Smooth muscle cell (in vitro differentiated cells): ENCODE data around the gene PLAC1. TPM values are rescaled to one million over a fixed set of nuclear protein-coding genes. Genes with fewer than 3 reads are reported as not detected.

Source experiments
- DNase-seq: peaks from one replicate; lab custom pipeline; 2025; ENCODE audit not compliant: unreplicated experiment; lab: John Stamatoyannopoulos, UW
- H2AFZ ChIP-seq: fragments of 200-600 bp; sonication (generic); 2 replicates; pipeline ENCODE4 v1.6.0; 2016; ENCODE audit warnings: antibody characterized with exemption, low read depth, mild to moderate bottlenecking
- H3F3A ChIP-seq: fragments of 200-600 bp; sonication (generic); 2 replicates; pipeline ENCODE4 v1.6.0; 2017; ENCODE audit warnings: antibody characterized with exemption, low read depth
- H3K27ac ChIP-seq: fragments of 200-600 bp; sonication (generic); 2 replicates; pipeline ENCODE4 v1.5.1; 2016; ENCODE audit warnings: low read depth, mild to moderate bottlenecking
- H3K27me3 ChIP-seq: fragments of 200-600 bp; sonication (generic); 2 replicates; pipeline ENCODE4 v1.6.1; 2016; ENCODE audit warnings: low read depth, mild to moderate bottlenecking
- H3K36me3 ChIP-seq: fragments of 200-600 bp; sonication (generic); 2 replicates; pipeline ENCODE4 v1.5.1; 2016; ENCODE audit warnings: low read depth
- H3K4me1 ChIP-seq: fragments of 200-600 bp; sonication (generic); 2 replicates; pipeline ENCODE4 v1.5.1; 2016; ENCODE audit warnings: low read depth
- H3K4me2 ChIP-seq: fragments of 200-600 bp; sonication (generic); 2 replicates; pipeline ENCODE4 v1.6.0; 2016; ENCODE audit warnings: mild to moderate bottlenecking
- H3K4me3 ChIP-seq: fragments of 200-600 bp; sonication (generic); 2 replicates; pipeline ENCODE4 v1.5.1; 2016; ENCODE audit warnings: mild to moderate bottlenecking
- H3K79me2 ChIP-seq: fragments of 200-600 bp; sonication (generic); 2 replicates; pipeline ENCODE4 v1.6.0; 2016; ENCODE audit warnings: low read depth, mild to moderate bottlenecking
- H3K9ac ChIP-seq: fragments of 200-600 bp; sonication (generic); 2 replicates; pipeline ENCODE4 v1.6.0; 2016; ENCODE audit warnings: low read depth
- H3K9me3 ChIP-seq: fragments of 200-600 bp; sonication (generic); replicated peaks from 2 replicates; pipeline ENCODE4 v1.5.1; 2016; ENCODE audit warnings: low read depth
- H4K20me1 ChIP-seq: fragments of 200-600 bp; sonication (generic); 2 replicates; pipeline ENCODE4 v1.6.0; 2016; ENCODE audit warnings: low read depth
- CTCF ChIP-seq: fragments of 200-600 bp; sonication (generic); IDR thresholded peaks from 2 replicates; pipeline ENCODE4 v1.5.1; 2017; ENCODE audit warnings: borderline replicate concordance, mild to moderate bottlenecking, antibody characterized with exemption; ENCODE audit not compliant: insufficient read depth, poor library complexity, severe bottlenecking
- WGBS: methylation state at CpG from one replicate; pipeline ENCODE4 v1.1.7; 2016; ENCODE audit warnings: low lambda C conversion rate; 5-methylcytosine and 5-hydroxymethylcytosine counted together
- polyA plus RNA-seq: library from polyadenylated mRNA; unstranded; fragments of >200 nt; fragmentation: Nextera tagmentation; extraction: Ambion mirVana; gene quantifications from 2 replicates; pipeline ENCODE4 v1.2.1, GENCODE V29; 2016
- total RNA-seq: library from RNA; depleted of rRNA; stranded (reverse); fragments of >200 nt; gene quantifications from 2 replicates; pipeline ENCODE4 v1.2.3, GENCODE V29; 2014

The PLAC1 gene
- total and polyA plus RNA-seq, 2 experiments from 2014 or later = 0.31 to 1.1 TPM

- H3K27me3 ChIP-seq = no peaks in the 10 kb centered on the region
- no peak for DNase-seq
- H2AFZ ChIP-seq = no peak overlapping the region
- TF ChIP-seq CTCF = no peak
- H3K9me3 ChIP-seq = no peaks in the 10 kb centered on the region
- no peaks in the 10 kb centered on the region for H3K36me3 ChIP-seq
- H3K4me1 ChIP-seq = peaks cover 8% of the 10 kb centered on the region
- no peak overlapping the region for H3K9ac ChIP-seq
- no peak overlapping the region for H3K27ac ChIP-seq
- no peak overlapping the region for H3K4me2 ChIP-seq
- no peaks in the 10 kb centered on the region for H4K20me1 ChIP-seq
- no peak overlapping the region for H3K4me3 ChIP-seq
- H3F3A ChIP-seq = no peaks in the 10 kb centered on the region
- no peaks in the 10 kb centered on the region for H3K79me2 ChIP-seq
Observed at GRCh38 chrX:134673123-134673522, 14.9 kb upstream of the PLAC1 start.

GRCh38 chrX:134672101-134672500 lies 13.8 kb upstream of the PLAC1 start:
- no peaks in the 10 kb centered on the region for H3K9me3 ChIP-seq
- TF ChIP-seq CTCF = no peak
- H3K27ac ChIP-seq = no peak overlapping the region
- 45% methylated on average over 4 of the region's 4 CpGs for WGBS
- no peak for DNase-seq
- H3K79me2 ChIP-seq = no peaks in the 10 kb centered on the region
- no peaks in the 10 kb centered on the region for H3K27me3 ChIP-seq
- H3K36me3 ChIP-seq = no peaks in the 10 kb centered on the region
- H3F3A ChIP-seq = no peaks in the 10 kb centered on the region
- H4K20me1 ChIP-seq = no peaks in the 10 kb centered on the region
- H3K9ac ChIP-seq = no peak overlapping the region
- peaks cover 8% of the 10 kb centered on the region for H3K4me1 ChIP-seq
- no peak overlapping the region for H2AFZ ChIP-seq
- no peak overlapping the region for H3K4me3 ChIP-seq
- H3K4me2 ChIP-seq = no peak overlapping the region

- no peak overlapping the region for H3K4me2 ChIP-seq
- H3K27ac ChIP-seq = peak overlapping the region; percentile 91
- H3K4me1 ChIP-seq = peaks cover 8% of the 10 kb centered on the region
- TF ChIP-seq CTCF = no peak
- H3K79me2 ChIP-seq = no peaks in the 10 kb centered on the region
- no peaks in the 10 kb centered on the region for H3K9me3 ChIP-seq
- H3K36me3 ChIP-seq = no peaks in the 10 kb centered on the region
- H2AFZ ChIP-seq = no peak overlapping the region
- no peaks in the 10 kb centered on the region for H3F3A ChIP-seq
- no peaks in the 10 kb centered on the region for H4K20me1 ChIP-seq
- WGBS = 63% methylated on average over 6 of the region's 6 CpGs
- H3K27me3 ChIP-seq = no peaks in the 10 kb centered on the region
- H3K9ac ChIP-seq = no peak overlapping the region
- DNase-seq = no peak
- H3K4me3 ChIP-seq = no peak overlapping the region
Observed at GRCh38 chrX:134671294-134671693, 13.0 kb upstream of the PLAC1 start.

GRCh38 chrX:134670134-134670924 lies 12.1 kb upstream of the PLAC1 start:
- peak; percentile 12 for DNase-seq
- Histone ChIP-seq H2AFZ (no peak overlapping the region), H3F3A (no peaks in the 10 kb centered on the region), H3K4me2 (peak overlapping the region; percentile 71), H3K79me2 (no peaks in the 10 kb centered on the region), H3K27ac (peak overlapping the region; percentile 91), H4K20me1 (no peaks in the 10 kb centered on the region), H3K36me3 (no peaks in the 10 kb centered on the region), H3K4me1 (peaks cover 8% of the 10 kb centered on the region), H3K9me3 (no peaks in the 10 kb centered on the region), H3K27me3 (no peaks in the 10 kb centered on the region), H3K4me3 (no peak overlapping the region), H3K9ac (peak overlapping the region; percentile 19)
- 32% methylated on average over 1 of the region's 1 CpG for WGBS
- TF ChIP-seq CTCF = no peak
